HCT116 (cell line): Measurements from ENCODE around the gene UBAC2. TPM values are rescaled to one million over a fixed set of nuclear protein-coding genes. Genes with fewer than 3 reads are reported as not detected.

Experiments
- ATAC-seq: fragments of 200-7000 bp; cut with Tn5 transposase; 2 replicates; pipeline ENCODE4 v1.9.1; 2020; ENCODE audit warnings: mild to moderate bottlenecking, moderate library complexity
- BruUV-seq: library from RNA; stranded (reverse); fragments of 400-500 nt; replicated peaks from 2 replicates; lab custom pipeline; 2021; lab: Mats Ljungman, UMichigan
- CTCF ChIA-PET: fragments of 300-600 bp; sonication (Branson Sonifier 250); formaldehyde crosslinking; loops from one replicate; lab custom pipeline; 2021; ENCODE audit warnings: antibody characterized with exemption; lab: Charles Lee
- POLR2A ChIA-PET: fragments of 300-600, 350-600 bp; sonication (Branson Sonifier 250); formaldehyde crosslinking; loops from one replicate; lab custom pipeline; 2021; ENCODE audit warnings: antibody characterized with exemption; lab: Charles Lee
- RAD21 ChIA-PET, 2 experiments: fragments of 300-600 bp; sonication (Branson Sonifier 250); formaldehyde crosslinking; loops; one replicate each; lab custom pipeline; 2023; ENCODE audit warnings: low total read pairs in 2 of 2; ENCODE audit not compliant: uncharacterized antibody in 2 of 2, unreplicated experiment in 2 of 2, low non-redundant PET in 1 of 2; lab: Charles Lee
- DNase-seq: peaks from one replicate; pipeline ENCODE4 v3.0.0-alpha.2; 2010; ENCODE audit warnings: low read depth, low spot score
- H2AFZ ChIP-seq: fragments of 200-600 bp; shearing (Covaris generic), sonication (generic); 2 replicates; pipeline ENCODE4 v1.6.1; 2017; ENCODE audit warnings: low read depth, mixed run types, mixed read lengths, antibody characterized with exemption, low read length; ENCODE audit not compliant: poor library complexity, severe bottlenecking
- H3K27ac ChIP-seq: 2 replicates; pipeline ENCODE4 v1.5.1; 2012; ENCODE audit warnings: low read depth, low read length
- H3K27me3 ChIP-seq: fragments of 200-600 bp; sonication (generic); 2 replicates; pipeline ENCODE4 v1.6.1; 2016; ENCODE audit warnings: mixed run types, low read length, mixed read lengths; ENCODE audit not compliant: insufficient read depth
- H3K36me3 ChIP-seq, 2 experiments: fragments of 200-500 bp in 1 of 2; fragments of 200-600 bp in 1 of 2; sonication (Bioruptor generic) in 1 of 2; sonication (generic) in 1 of 2; 2 replicates each; pipeline versions ENCODE4 v1.5.1 to v1.6.1; 2014 to 2016; ENCODE audit warnings: low read length in 2 of 2, inconsistent platforms in 1 of 2, mixed read lengths in 1 of 2, mixed run types in 1 of 2; ENCODE audit not compliant: insufficient read depth in 2 of 2, control insufficient read depth in 1 of 2
- H3K4me1 ChIP-seq, 2 experiments: fragments of 200-600 bp in 1 of 2; sonication (generic) in 1 of 2; 2 replicates each; pipeline versions ENCODE4 v1.5.1 to v1.6.1; 2012 to 2017; ENCODE audit warnings: low read length in 2 of 2, inconsistent platforms in 1 of 2, mild to moderate bottlenecking in 1 of 2, mixed read lengths in 1 of 2, mixed run types in 1 of 2, moderate library complexity in 1 of 2; ENCODE audit not compliant: insufficient read depth in 2 of 2, control insufficient read depth in 1 of 2
- H3K4me2 ChIP-seq: fragments of 200-600 bp; sonication (generic); 2 replicates; pipeline ENCODE4 v1.6.1; 2017; ENCODE audit warnings: mixed run types, low read length, mixed read lengths
- H3K4me3 ChIP-seq, 2 experiments: fragments of 200-600 bp in 1 of 2; sonication (generic) in 1 of 2; replicated peaks in 1 of 2; 2 replicates each; pipeline ENCODE4 v1.5.1; 2011 to 2016; ENCODE audit warnings: low read length in 2 of 2, control low read depth in 1 of 2, low read depth in 1 of 2, mild to moderate bottlenecking in 1 of 2, mixed read lengths in 1 of 2, mixed run types in 1 of 2
- H3K79me2 ChIP-seq: fragments of 200-600 bp; sonication (generic); 2 replicates; pipeline ENCODE4 v1.6.1; 2017; ENCODE audit warnings: mild to moderate bottlenecking, mixed run types, low read length, moderate library complexity, mixed read lengths; ENCODE audit not compliant: insufficient read depth
- H3K9ac ChIP-seq: fragments of 200-600 bp; sonication (generic); 2 replicates; pipeline ENCODE4 v1.6.1; 2016; ENCODE audit warnings: low read length, mixed read lengths
- H3K9me2 ChIP-seq: fragments of 200-600 bp; sonication (generic), shearing (Covaris generic); 2 replicates; pipeline ENCODE4 v1.6.1; 2017; ENCODE audit warnings: mixed run types, mild to moderate bottlenecking, moderate library complexity; ENCODE audit not compliant: insufficient read depth
- H3K9me3 ChIP-seq, 2 experiments: fragments of 200-500 bp in 1 of 2; fragments of 200-600 bp in 1 of 2; sonication (Bioruptor generic) in 1 of 2; sonication (generic) in 1 of 2; 2 replicates each; pipeline ENCODE4 v1.6.1; 2014 to 2017; ENCODE audit warnings: low read length in 2 of 2, mixed read lengths in 2 of 2, inconsistent platforms in 1 of 2, low read depth in 1 of 2, mild to moderate bottlenecking in 1 of 2, mixed run types in 1 of 2, moderate library complexity in 1 of 2; ENCODE audit not compliant: control insufficient read depth in 1 of 2, insufficient read depth in 1 of 2
- H4K20me1 ChIP-seq: fragments of 200-600 bp; sonication (generic), shearing (Covaris generic); 2 replicates; pipeline ENCODE4 v1.6.1; 2017; ENCODE audit warnings: mixed run types, mild to moderate bottlenecking, moderate library complexity; ENCODE audit not compliant: insufficient read depth
- CBX3 ChIP-seq: IDR thresholded peaks from 2 replicates; pipeline ENCODE4 v1.6.1; 2012; ENCODE audit warnings: low read depth
- CEBPB ChIP-seq: IDR thresholded peaks from 2 replicates; pipeline ENCODE4 v1.6.1; 2012; ENCODE audit warnings: low read depth
- FOSL1 ChIP-seq: IDR thresholded peaks from 2 replicates; pipeline ENCODE4 v1.6.1; 2012; ENCODE audit warnings: low read depth
- JUND ChIP-seq: IDR thresholded peaks from 2 replicates; pipeline ENCODE4 v1.6.1; 2012
- SIN3A ChIP-seq: IDR thresholded peaks from 2 replicates; pipeline ENCODE4 v1.6.1; 2012; ENCODE audit warnings: low read depth
- SP1 ChIP-seq: IDR thresholded peaks from 2 replicates; pipeline ENCODE4 v1.6.1; 2012; ENCODE audit warnings: low read depth
- TCF7L2 ChIP-seq: IDR thresholded peaks from 2 replicates; pipeline ENCODE4 v1.7.0; 2011; ENCODE audit warnings: borderline replicate concordance, inconsistent platforms; ENCODE audit not compliant: insufficient read depth, insufficient read length; ENCODE audit errors: extremely low read depth
- YY1 ChIP-seq: IDR thresholded peaks from 2 replicates; pipeline ENCODE4 v1.6.1; 2011; ENCODE audit warnings: low read length, low read depth, moderate library complexity, mild to moderate bottlenecking; ENCODE audit not compliant: insufficient replicate concordance; ENCODE audit errors: extremely low read depth
- ZFX ChIP-seq: fragments of 450-650 bp; IDR thresholded peaks from 2 replicates; pipeline ENCODE4 v1.6.1; 2017
- ZNF274 ChIP-seq: fragments of 200-500 bp; sonication (Bioruptor generic); IDR thresholded peaks from 2 replicates; pipeline ENCODE4 v1.6.1; 2014; ENCODE audit warnings: mild to moderate bottlenecking, low read depth, low read length, inconsistent platforms
- intact Hi-C: fragments of 100-400 bp; cut with micrococcal nuclease; formaldehyde crosslinking; loops from 2 replicates; pipeline ENCODE4 v1.10.0; 2022
- total RNA-seq: library from RNA; stranded (reverse); gene quantifications from one replicate; pipeline ENCODE4 v1.2.1, GENCODE V29; 2021; ENCODE audit not compliant: unreplicated experiment
- TF ChIP-seq, protein P1 (sequence below), 3 experiments: fragments of 200-600 bp in 1 of 3; sonication (generic) in 1 of 3; IDR thresholded peaks in 2 of 3; conservative IDR thresholded peaks in 1 of 3; 2 replicates each; pipeline ENCODE4 v1.5.1; 2012 to 2017; ENCODE audit warnings: low read depth in 2 of 3, low read length in 2 of 3, antibody characterized with exemption in 1 of 3, borderline replicate concordance in 1 of 3, control low read depth in 1 of 3, mild to moderate bottlenecking in 1 of 3, mixed read lengths in 1 of 3, mixed run types in 1 of 3, moderate library complexity in 1 of 3; ENCODE audit not compliant: insufficient read depth in 1 of 3
- TF ChIP-seq, protein P2 (sequence below): IDR thresholded peaks from 2 replicates; pipeline ENCODE4 v1.6.1; 2011; ENCODE audit warnings: mild to moderate bottlenecking, low read length, moderate library complexity; ENCODE audit not compliant: insufficient replicate concordance; ENCODE audit errors: extremely low read depth
- TF ChIP-seq, protein P3 (sequence below): IDR thresholded peaks from 2 replicates; pipeline ENCODE4 v1.6.1; 2012

Gene UBAC2
- total RNA-seq, 1 experiment from 2014 or later, result 67.4 TPM

DNA sequence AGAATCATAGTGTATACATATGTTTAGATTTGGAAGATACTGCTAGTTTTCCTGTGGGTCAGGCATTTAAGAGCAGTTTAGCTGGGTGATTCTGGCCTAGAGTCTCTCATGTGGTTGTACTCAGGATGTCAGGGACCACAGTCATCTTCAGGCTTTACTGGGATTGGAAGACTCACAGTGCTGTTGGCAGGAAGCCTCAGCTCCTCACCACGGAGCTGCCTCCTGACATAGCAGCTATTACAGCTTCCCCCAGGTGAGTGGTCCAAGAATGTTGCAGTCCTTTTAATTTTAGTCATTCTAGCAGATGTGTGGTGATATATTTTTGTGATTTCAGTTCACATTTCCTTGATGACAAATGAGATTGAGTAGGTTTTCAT, 74.4 kb downstream of the UBAC2 start:
- H3K27ac ChIP-seq, result no peak overlapping the region
- intact Hi-C loops, result no loop called here
- CTCF ChIA-PET, result interaction anchor here (0.8 to 1.7 kb wide), 3 partner anchors 8 to 162 kb away, joined by 3 to 4 read pairs (median 4); no protein-coding TSS in a partner anchor

More for the DNA sequence above, 74.4 kb downstream of the UBAC2 start:
- peaks cover 31% of the 10 kb centered on the region; the same call in 1 of the 2 replicates for H3K79me2 ChIP-seq
- DNase-seq (no peak), ATAC-seq (peak; percentile 40; the same call in 1 of the 2 replicates)
- no peaks in the 10 kb centered on the region for H3K9me2 ChIP-seq
- 0 out of 4 replicates have a peak, but pooled peaks cover 0 to 4% of the 10 kb centered on the region in 2 experiments for H3K36me3 ChIP-seq
- H3K9ac ChIP-seq, result no peak overlapping the region
- H3K4me1 ChIP-seq, result peaks cover 0 to 4% of the 10 kb centered on the region in 2 experiments; a peak in 1 of 4 replicates
- H3K4me3 ChIP-seq, result no peak overlapping the region
- H3K4me2 ChIP-seq, result no peak overlapping the region
- H3K9me3 ChIP-seq, result no peaks in the 10 kb centered on the region
- H2AFZ ChIP-seq, result no peak overlapping the region
- BruUV-seq, result no TSS peak
- H3K27me3 ChIP-seq, result no peaks in the 10 kb centered on the region
- RAD21 ChIA-PET, result no interaction called here
- TF ChIP-seq FOSL1 (no peak), SP1 (no peak), TCF7L2 (no peak), SIN3A (no peak), ZFX (no peak), YY1 (no peak), CBX3 (no peak), JUND (no peak), CEBPB (no peak), ZNF274 (no peak)
- TF ChIP-seq, protein P1, sequence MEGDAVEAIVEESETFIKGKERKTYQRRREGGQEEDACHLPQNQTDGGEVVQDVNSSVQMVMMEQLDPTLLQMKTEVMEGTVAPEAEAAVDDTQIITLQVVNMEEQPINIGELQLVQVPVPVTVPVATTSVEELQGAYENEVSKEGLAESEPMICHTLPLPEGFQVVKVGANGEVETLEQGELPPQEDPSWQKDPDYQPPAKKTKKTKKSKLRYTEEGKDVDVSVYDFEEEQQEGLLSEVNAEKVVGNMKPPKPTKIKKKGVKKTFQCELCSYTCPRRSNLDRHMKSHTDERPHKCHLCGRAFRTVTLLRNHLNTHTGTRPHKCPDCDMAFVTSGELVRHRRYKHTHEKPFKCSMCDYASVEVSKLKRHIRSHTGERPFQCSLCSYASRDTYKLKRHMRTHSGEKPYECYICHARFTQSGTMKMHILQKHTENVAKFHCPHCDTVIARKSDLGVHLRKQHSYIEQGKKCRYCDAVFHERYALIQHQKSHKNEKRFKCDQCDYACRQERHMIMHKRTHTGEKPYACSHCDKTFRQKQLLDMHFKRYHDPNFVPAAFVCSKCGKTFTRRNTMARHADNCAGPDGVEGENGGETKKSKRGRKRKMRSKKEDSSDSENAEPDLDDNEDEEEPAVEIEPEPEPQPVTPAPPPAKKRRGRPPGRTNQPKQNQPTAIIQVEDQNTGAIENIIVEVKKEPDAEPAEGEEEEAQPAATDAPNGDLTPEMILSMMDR (IDR thresholded peaks at IDR 0.05 in 2 of 3, conservative IDR thresholded peaks at IDR 0.05 in 1 of 3; ENCODE audit: borderline replicate concordance in 1 of 3, insufficient read depth in 1 of 3, low read depth in 2 of 3, low read length in 2 of 3), result no peak
- TF ChIP-seq, protein P2, sequence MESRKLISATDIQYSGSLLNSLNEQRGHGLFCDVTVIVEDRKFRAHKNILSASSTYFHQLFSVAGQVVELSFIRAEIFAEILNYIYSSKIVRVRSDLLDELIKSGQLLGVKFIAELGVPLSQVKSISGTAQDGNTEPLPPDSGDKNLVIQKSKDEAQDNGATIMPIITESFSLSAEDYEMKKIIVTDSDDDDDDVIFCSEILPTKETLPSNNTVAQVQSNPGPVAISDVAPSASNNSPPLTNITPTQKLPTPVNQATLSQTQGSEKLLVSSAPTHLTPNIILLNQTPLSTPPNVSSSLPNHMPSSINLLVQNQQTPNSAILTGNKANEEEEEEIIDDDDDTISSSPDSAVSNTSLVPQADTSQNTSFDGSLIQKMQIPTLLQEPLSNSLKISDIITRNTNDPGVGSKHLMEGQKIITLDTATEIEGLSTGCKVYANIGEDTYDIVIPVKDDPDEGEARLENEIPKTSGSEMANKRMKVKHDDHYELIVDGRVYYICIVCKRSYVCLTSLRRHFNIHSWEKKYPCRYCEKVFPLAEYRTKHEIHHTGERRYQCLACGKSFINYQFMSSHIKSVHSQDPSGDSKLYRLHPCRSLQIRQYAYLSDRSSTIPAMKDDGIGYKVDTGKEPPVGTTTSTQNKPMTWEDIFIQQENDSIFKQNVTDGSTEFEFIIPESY, result no peak
- TF ChIP-seq, protein P3, sequence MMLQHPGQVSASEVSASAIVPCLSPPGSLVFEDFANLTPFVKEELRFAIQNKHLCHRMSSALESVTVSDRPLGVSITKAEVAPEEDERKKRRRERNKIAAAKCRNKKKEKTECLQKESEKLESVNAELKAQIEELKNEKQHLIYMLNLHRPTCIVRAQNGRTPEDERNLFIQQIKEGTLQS, result no peak
- POLR2A ChIA-PET, result no interaction called here
- no peaks in the 10 kb centered on the region for H4K20me1 ChIP-seq
